ENCODE results near the gene COL4A4.
A peak's percentile ranks its signal among the peaks of the same experiment; 100 is the strongest.

The COL4A4 gene

DNA sequence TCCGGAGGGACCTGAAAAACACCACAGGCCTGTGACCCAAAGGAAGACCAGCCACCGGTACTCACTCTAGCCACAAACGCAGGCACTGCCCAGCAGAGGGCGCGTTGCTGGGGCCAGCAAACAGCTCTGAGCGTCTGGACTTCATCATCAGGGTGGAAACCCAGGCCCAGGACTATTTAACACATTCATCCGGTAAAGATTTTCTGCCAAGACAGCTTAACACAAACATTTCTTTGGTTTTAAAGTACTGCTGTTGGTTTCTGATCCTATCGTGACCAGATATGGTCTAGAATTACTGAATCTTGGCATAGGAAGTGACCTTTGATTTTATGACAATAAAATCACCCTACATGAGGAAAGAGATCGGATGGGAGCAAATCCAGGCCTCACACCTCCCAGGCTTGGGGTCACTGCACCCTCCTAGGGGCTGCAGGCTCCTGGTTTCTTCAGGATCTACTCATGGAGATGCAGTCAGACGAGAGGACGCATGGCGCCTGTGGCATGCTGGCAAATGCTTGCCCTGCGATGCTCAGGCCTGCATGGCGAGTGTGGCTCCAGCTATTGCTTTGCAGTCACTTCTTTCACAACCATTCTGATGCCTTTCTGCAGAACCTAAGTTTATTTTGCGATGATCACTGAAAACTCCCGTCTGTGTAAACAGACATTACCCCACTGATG lies 130.4 kb downstream of the COL4A4 start:
- TF ChIP-seq, protein P1, sequence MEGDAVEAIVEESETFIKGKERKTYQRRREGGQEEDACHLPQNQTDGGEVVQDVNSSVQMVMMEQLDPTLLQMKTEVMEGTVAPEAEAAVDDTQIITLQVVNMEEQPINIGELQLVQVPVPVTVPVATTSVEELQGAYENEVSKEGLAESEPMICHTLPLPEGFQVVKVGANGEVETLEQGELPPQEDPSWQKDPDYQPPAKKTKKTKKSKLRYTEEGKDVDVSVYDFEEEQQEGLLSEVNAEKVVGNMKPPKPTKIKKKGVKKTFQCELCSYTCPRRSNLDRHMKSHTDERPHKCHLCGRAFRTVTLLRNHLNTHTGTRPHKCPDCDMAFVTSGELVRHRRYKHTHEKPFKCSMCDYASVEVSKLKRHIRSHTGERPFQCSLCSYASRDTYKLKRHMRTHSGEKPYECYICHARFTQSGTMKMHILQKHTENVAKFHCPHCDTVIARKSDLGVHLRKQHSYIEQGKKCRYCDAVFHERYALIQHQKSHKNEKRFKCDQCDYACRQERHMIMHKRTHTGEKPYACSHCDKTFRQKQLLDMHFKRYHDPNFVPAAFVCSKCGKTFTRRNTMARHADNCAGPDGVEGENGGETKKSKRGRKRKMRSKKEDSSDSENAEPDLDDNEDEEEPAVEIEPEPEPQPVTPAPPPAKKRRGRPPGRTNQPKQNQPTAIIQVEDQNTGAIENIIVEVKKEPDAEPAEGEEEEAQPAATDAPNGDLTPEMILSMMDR (IDR thresholded peaks at IDR 0.05), result peak; percentile 65
- peak overlapping the region; percentile 30 for H2AFZ ChIP-seq
- no peaks in the 10 kb centered on the region for H3K9me3 ChIP-seq (ENCODE audit: control insufficient read depth, low read length)
- H3K9ac ChIP-seq, result no peak overlapping the region
- peaks cover 5% of the 10 kb centered on the region for H3K4me1 ChIP-seq
- H3K36me3 ChIP-seq (ENCODE audit: control insufficient read depth, insufficient read depth, low read length), result no peaks in the 10 kb centered on the region
- H3K4me3 ChIP-seq (ENCODE audit: low read depth, low read length), result no peak overlapping the region
- H3K79me2 ChIP-seq, result no peaks in the 10 kb centered on the region
- H3K4me2 ChIP-seq (ENCODE audit: low read length), result no peak overlapping the region
- no peak overlapping the region for H3K27ac ChIP-seq
- no peaks in the 10 kb centered on the region for H3K27me3 ChIP-seq (ENCODE audit: control insufficient read depth, insufficient read depth, low read length)

DNA sequence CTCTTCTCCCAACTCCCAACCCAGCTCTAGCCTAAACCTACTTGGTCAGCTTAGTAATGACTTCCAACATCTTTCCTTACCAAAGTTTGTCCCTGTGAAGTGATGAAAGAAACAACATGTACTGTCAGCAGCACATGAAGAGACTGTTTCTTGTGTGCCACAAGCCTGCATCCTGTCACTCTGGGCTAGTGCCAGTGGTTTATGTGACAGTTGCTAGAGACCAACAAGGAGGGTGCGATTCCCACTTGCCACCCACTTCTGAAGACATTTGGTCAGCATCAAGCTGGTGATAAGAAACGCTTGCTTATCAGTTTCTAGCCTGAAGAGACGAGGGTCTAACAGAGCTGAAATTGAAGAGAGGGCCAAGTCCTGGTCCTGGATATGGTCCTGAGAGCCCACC lies 132.6 kb downstream of the COL4A4 start:
- Histone ChIP-seq H3K36me3 (ENCODE audit: control insufficient read depth, insufficient read depth, low read length) (no peaks in the 10 kb centered on the region), H3K4me3 (ENCODE audit: low read depth, low read length) (no peak overlapping the region), H2AFZ (no peak overlapping the region), H3K27ac (no peak overlapping the region), H3K79me2 (no peaks in the 10 kb centered on the region), H3K27me3 (ENCODE audit: control insufficient read depth, insufficient read depth, low read length) (no peaks in the 10 kb centered on the region), H3K4me2 (ENCODE audit: low read length) (no peak overlapping the region), H3K9ac (no peak overlapping the region), H3K9me3 (ENCODE audit: control insufficient read depth, low read length) (no peaks in the 10 kb centered on the region), H3K4me1 (peaks cover 5% of the 10 kb centered on the region)
- TF ChIP-seq, protein P1 (IDR thresholded peaks at IDR 0.05), result no peak

DNA sequence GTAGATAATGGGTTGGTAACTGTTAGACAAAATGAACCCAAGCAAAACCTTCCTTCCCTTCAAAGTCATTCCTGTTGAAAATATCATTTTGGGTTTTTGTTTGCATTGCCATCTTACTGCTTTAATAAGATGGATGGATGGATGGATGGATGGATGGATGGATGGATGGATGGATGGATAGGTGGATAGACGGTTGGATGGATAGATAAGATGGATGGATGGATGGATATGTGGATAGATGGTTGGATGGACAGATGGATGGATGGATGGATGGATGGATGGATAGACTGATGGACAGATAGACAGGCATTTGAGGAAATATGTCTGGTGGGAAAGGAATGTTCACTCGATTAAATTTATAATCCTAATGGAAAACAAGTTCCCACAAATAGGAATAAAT lies 133.2 kb downstream of the COL4A4 start:
- TF ChIP-seq, protein P1 (IDR thresholded peaks at IDR 0.05), result no peak
- no peak overlapping the region for H3K27ac ChIP-seq
- no peak overlapping the region for H3K4me3 ChIP-seq (ENCODE audit: low read depth, low read length)
- H3K4me2 ChIP-seq (ENCODE audit: low read length), result no peak overlapping the region
- H2AFZ ChIP-seq, result no peak overlapping the region
- no peaks in the 10 kb centered on the region for H3K79me2 ChIP-seq
- H3K4me1 ChIP-seq, result peaks cover 5% of the 10 kb centered on the region
- H3K9ac ChIP-seq, result no peak overlapping the region
- H3K27me3 ChIP-seq (ENCODE audit: control insufficient read depth, insufficient read depth, low read length), result no peaks in the 10 kb centered on the region
- H3K9me3 ChIP-seq (ENCODE audit: control insufficient read depth, low read length), result no peaks in the 10 kb centered on the region
- H3K36me3 ChIP-seq (ENCODE audit: control insufficient read depth, insufficient read depth, low read length), result no peaks in the 10 kb centered on the region

DNA sequence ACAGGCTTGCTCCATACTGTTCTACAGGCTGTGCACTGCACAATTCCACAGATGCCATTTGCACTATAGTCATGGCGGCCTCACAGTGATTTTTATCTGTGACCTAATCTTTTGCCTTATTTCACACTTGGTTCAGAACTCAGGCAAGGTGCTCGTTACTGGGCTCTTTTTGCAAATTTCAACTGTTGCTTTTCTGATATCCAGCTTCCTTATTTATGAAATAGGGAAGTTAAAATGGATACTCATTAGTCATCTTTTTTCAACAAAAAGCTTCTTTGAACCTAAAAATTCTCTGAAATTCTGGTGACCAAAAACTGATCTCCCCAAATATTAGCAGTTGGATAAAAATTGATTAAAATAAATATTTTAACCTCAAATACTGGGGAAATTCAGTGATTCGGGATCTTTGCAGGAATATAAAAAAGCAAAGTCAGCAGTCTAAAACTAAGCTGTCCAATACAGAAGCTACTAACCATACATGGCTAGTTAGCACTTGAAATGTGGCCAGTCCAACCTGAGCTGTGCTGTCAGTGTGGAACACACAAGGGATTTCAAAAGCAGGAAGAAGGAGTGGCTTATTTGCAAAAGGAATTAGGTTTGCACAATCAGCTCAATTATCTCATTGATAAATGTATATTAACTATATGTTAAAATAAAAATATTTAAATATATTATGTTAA lies 134.4 kb downstream of the COL4A4 start:
- Histone ChIP-seq H3K4me2 (ENCODE audit: low read length) (no peak overlapping the region), H3K4me3 (ENCODE audit: low read depth, low read length) (no peak overlapping the region), H3K9me3 (ENCODE audit: control insufficient read depth, low read length) (no peaks in the 10 kb centered on the region), H3K27me3 (ENCODE audit: control insufficient read depth, insufficient read depth, low read length) (no peaks in the 10 kb centered on the region), H3K36me3 (ENCODE audit: control insufficient read depth, insufficient read depth, low read length) (no peaks in the 10 kb centered on the region), H3K79me2 (no peaks in the 10 kb centered on the region), H2AFZ (no peak overlapping the region), H3K4me1 (peaks cover 5% of the 10 kb centered on the region), H3K9ac (no peak overlapping the region), H3K27ac (no peak overlapping the region)
- TF ChIP-seq, protein P1 (IDR thresholded peaks at IDR 0.05), result no peak

All from parathyroid adenoma (tissue), 2 donors.